ENCODE measurements around the gene NFATC3.
A peak's percentile ranks its signal among the peaks of the same experiment; 100 is the strongest.

The NFATC3 gene

GRCh38 chr16:68085259-68086071 is at the start of gene NFATC3:
Gene NFATC3 (plus strand): TSS chr16:68085370. CDS start chr16:68085682, 312 bp downstream.
- peak; percentile 98 for DNase-seq

GRCh38 chr16:68037841-68038597 is 47.2 kb upstream of the NFATC3 start:
- no peak for DNase-seq

DNA sequence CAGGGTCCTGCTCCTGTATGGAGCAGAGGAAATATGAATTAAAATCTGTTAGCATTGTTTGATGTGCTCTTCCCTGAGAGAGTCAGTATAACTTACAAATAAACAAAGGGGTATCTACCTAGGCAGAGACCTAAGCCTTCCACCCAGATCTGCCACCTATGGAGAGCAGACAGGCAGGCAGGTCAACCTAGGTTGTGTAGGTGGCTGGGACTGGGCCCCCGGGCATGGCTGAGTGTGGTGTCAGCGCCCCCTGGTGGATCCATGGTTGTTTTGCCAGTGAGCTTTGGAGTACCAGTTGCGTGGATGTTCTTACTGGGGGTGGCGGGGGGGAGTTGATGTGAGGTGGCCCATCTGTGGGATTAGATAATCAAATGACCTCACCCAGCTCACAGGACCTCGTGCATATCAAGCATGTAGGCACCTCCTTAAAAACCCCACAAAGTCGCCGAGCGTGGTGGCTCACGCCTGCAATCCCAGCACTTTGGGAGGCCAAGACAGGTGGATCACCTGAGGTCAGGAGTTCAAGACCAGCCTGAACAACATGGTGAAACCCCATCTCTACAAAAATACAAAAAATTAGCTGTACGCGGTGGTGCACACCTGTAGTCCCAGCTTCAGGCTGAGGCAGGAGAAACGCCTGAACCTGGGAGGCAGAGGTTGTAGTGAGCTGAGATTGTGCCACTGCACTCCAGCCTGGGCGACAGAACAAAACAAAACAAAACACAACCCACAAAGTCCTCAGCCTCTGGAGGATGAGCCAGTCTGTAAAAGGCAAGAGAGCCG is 44.5 kb upstream of the NFATC3 start:
- peak; percentile 78 for DNase-seq

- DNase-seq, result no peak
Measured at GRCh38 chr16:68041783-68042182, 43.4 kb upstream of the NFATC3 start.

- DNase-seq, result peak; percentile 6
Measured at GRCh38 chr16:68046106-68046505, 39.1 kb upstream of the NFATC3 start.

DNA sequence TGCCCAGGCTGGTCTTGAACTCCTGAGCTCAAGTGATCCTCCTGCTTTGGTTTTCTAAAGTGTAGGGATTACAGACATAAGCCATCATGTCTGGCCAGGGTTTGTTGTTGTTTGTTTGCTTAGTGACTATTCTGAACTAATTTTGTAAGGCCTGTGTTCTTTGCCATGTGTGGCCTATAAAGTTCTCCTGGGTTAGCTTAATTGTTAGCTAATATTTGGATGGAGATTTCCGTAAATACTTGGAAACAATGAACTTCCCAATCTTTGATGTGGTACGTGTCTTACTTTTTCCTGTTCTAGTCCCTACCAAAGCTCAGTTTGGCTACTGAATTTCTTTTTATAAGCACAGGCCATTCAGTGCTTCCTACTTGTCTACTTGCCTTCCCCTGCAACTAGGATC is 37.2 kb upstream of the NFATC3 start:
- no peak for DNase-seq

GRCh38 chr16:68049449-68049848 is 35.7 kb upstream of the NFATC3 start:
- DNase-seq, result no peak

DNA sequence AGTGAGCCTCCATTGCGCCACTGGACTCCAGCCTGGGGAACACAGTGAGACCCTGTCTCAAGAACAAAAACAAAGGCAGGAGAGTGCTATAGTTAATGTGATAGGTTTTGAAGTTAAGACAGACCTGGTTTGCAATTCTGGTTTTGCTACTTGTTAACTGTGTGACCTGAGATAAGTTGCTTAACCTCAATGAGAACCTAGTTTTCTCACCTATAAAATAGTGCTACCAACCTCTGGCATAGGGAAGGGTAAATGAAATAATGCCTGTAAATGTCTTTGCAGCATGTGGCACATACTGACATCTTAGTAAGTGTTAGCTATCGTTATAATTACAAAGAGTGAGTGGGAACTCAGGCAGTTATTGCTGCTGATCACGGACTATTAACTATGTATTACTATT is 29.8 kb upstream of the NFATC3 start:
- no peak for DNase-seq

GRCh38 chr16:68059804-68060203 is 25.4 kb upstream of the NFATC3 start:
- no peak for DNase-seq

GRCh38 chr16:68061396-68061795 is 23.8 kb upstream of the NFATC3 start:
- DNase-seq, result no peak

DNA sequence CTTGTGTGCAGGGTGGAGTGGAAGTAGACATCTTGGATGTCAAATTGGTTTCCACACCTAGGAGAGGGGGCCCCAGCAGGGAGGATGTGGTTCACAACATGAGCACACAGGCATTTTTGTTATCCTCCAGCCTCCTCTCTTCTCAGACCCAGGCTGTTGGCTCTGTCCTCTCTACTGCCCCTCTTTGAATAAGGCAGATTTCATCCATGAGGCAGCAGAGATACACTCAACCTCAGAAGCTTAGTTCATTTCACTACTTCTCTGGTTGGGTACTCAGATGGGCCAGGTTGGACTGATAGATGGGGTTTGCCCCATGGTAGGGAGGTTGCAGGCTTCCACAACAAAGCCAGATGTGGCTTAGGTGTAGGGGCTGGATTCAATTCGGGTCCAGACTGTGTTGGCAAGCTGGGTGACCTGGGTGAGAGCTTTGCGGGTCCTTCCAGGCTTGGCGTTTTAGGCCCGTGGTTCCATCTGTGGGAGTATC is 22.2 kb upstream of the NFATC3 start:
- no peak for DNase-seq

- DNase-seq, result peak; percentile 70
Measured at GRCh38 chr16:68064791-68065365, 20.3 kb upstream of the NFATC3 start.

DNA sequence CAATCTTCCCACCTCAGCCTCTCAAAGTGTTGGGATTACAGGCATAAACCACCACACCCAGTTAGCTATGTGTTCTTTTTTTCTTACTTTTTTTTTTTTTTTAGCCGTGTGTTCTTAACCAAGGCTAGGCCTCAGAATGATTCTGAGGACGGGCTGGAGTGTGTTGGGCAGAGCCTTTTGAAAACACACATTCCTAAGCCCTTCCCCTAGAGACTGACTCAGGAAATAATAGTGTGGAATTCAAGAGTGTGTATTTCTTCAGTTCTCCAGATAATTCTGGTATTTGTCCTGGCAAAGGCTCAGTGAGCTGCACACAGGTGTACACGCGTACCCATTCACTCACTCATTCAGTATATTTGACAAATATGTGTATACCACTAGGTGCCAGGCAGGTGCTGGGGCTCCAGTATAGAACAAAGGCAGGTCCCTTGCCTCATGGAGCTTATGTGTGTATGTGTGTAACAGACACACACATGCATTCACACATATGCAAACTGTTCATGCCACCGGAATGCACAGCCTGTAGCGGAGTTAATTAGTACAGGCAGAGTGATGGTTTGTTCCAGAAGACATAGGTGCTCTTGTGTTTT is 19.4 kb upstream of the NFATC3 start:
- DNase-seq, result no peak

GRCh38 chr16:68066763-68067162 is 18.4 kb upstream of the NFATC3 start:
- DNase-seq, result no peak

GRCh38 chr16:68068926-68069325 is 16.2 kb upstream of the NFATC3 start:
- DNase-seq, result no peak

GRCh38 chr16:68069511-68070248 is 15.5 kb upstream of the NFATC3 start:
- DNase-seq, result peak; percentile 50

DNA sequence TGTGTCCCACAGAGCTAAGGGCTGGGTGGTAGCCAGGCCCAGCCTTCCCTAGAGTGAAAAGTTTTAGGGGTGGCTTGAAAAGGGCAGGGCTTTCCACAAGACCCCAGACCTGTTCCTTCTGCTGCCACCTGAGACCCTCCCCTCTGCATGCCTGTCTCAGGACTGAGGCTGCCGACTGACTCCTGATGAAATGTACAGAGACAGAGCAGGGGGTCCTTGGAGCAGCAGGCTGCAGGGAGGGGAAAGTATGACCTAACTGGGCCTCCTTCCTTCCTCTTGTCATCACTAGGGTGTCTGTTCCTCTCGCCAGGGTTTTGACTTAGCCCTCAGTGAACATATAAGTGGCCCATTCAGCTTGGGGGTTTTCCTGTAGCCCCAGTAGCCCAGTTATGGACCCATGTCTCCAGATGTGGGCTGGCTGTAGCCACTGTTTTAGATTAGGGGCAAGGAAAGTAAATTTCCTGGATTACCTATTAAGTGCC is 14.9 kb upstream of the NFATC3 start:
- no peak for DNase-seq

DNA sequence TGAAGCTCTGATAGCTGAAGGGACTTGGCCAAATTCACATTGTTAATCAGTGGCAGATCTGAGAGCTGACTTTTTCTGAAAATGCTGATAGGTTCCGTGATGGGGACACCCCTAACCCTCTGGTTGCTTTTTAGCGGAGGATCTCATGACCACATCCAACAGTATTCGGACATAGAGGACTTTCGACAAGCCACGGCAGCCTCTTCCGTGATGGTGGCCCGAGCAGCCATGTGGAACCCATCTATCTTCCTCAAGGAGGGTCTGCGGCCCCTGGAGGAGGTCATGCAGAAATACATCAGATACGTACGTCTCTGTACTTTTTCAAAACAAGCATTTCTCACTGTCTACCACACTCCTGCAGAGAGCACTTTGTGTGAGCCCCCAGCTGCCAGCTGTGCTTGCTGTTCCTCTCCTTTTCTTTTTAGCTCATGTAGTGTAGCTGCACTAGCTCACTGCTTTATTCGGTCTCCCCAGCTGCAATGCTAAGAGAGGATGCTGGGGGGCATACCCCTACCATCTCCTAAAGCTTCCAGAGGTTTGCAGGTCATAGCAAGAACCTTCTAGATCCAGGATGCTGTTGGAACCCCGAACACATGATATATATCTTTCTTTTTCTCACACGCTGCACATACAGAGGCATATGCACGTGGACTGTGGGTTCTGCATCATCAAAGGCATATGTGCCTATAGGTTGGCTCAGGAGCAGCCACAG is 14.2 kb upstream of the NFATC3 start:
- no peak for DNase-seq

DNA sequence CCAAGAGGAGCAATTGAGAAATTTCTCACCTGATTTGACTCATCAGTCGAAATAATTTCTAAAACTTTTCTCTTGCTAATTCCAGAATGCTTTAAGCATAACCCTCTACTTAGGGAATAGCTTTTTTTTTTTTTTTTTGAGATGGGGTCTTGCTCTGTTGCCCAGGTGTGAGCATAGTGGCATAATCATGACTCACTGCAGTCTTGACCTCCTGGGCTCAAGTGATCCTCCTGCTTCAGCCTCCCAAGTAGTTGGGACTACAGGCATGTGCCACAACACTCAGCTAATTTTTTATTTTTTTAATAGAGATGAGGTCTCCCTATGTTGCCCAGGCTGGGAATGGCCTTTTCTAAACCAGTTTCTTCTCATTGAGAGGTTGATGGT is 13.7 kb upstream of the NFATC3 start:
- DNase-seq, result no peak

DNA sequence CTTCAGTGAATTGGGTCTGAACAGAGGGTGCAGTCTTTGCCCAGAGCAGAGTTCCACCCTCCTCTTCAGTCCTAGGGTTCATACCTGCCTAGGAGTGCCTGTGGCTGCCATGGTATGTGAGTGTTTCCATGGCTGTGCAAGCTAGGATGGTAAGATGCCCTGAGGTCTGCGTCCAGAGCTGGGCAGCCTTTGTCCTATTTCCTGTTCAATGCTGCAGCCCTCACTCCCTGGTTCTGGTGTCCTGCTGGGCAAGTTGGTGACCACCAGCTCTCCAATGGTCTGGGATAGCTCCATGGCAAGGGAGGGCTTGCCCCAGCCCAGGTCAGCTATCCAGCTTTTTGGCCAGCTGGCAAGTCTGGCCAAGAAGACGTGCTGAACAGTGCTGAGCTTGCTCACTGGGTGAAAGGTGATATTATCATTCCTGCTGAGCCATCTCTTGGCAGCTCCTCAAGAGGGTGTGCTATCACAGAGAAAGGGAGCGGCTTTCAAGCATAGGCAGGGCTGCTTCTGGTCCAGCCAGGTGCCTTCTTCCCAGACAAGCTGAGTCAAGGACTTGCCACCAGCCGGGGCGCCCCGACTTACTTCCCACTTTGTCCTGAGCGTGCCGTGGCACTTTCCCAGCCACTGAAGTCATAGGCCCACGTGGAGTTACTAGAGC is 13.0 kb upstream of the NFATC3 start:
- no peak for DNase-seq

All from eye (tissue), 1 donor.